OCI-M1 (cell line): Measurements from ENCODE around the gene OR1F1.
A peak's percentile ranks its signal among the peaks of the same experiment; 100 is the strongest.
"Not testable (repeated sequence)": the region's sequence is repeated elsewhere in the genome, so short reads cannot be mapped to it uniquely, and the experiment has no call there.

Experiments
- DNase-seq: peaks from one replicate; lab custom pipeline; 2025; lab: John Stamatoyannopoulos, UW

OR1F1 gene

GRCh38 chr16:3150346-3151218 lies 37.4 kb upstream of the OR1F1 start:
- peak; percentile 99 for DNase-seq

- no peak for DNase-seq
These were observed 36.1 kb upstream of the OR1F1 start for GRCh38 chr16:3152027-3152276.

GRCh38 chr16:3152277-3152990 lies 35.6 kb upstream of the OR1F1 start:
- DNase-seq: peak; percentile 98

GRCh38 chr16:3152991-3153368 lies 35.0 kb upstream of the OR1F1 start:
- no peak for DNase-seq

- DNase-seq: no peak
These were observed 32.8 kb upstream of the OR1F1 start for GRCh38 chr16:3155181-3155580.

GRCh38 chr16:3155972-3156371 lies 32.0 kb upstream of the OR1F1 start:
- DNase-seq: no peak

GRCh38 chr16:3157229-3158025 lies 30.6 kb upstream of the OR1F1 start:
- DNase-seq: peak; percentile 97

GRCh38 chr16:3158026-3158509 lies 29.9 kb upstream of the OR1F1 start:
- no peak for DNase-seq

- peak; percentile 91 for DNase-seq
These were observed 29.3 kb upstream of the OR1F1 start for GRCh38 chr16:3158510-3159314.

GRCh38 chr16:3161235-3162018 lies 26.6 kb upstream of the OR1F1 start:
- no peak for DNase-seq

GRCh38 chr16:3164121-3164991 lies 23.6 kb upstream of the OR1F1 start:
- DNase-seq: no peak

- no peak for DNase-seq
These were observed 22.7 kb upstream of the OR1F1 start for GRCh38 chr16:3165111-3165822.

GRCh38 chr16:3166505-3166886 lies 21.5 kb upstream of the OR1F1 start:
- DNase-seq: no peak

- not testable (repeated sequence) for DNase-seq
These were observed 19.3 kb upstream of the OR1F1 start for GRCh38 chr16:3168729-3169128.

GRCh38 chr16:3170440-3171180 lies 17.4 kb upstream of the OR1F1 start:
- peak; percentile 17 for DNase-seq

- DNase-seq: peak; percentile 69
These were observed 16.7 kb upstream of the OR1F1 start for GRCh38 chr16:3171181-3171854.

- DNase-seq: peak; percentile 76
These were observed 16.0 kb upstream of the OR1F1 start for GRCh38 chr16:3171855-3172593.
